Measurements from ENCODE around the gene RAB37. TPM values are rescaled to one million over a fixed set of nuclear protein-coding genes. Genes with fewer than 3 reads are reported as not detected.
A peak's percentile ranks its signal among the peaks of the same experiment; 100 is the strongest.

Gene RAB37
- total and polyA plus RNA-seq, 9 of the 15 experiments (the other 6 are each of a cell fraction or from before 2014, with no cell fraction given) = 0.03 to 0.27 (median 0.11) TPM; not detected in 4

- H3K36me3 ChIP-seq (ENCODE audit: control insufficient read depth, insufficient read depth, low read length) = peaks cover 12% of the 10 kb centered on the region; the same call in 2 of the 3 replicates
- WGBS (ENCODE audit: insufficient coverage, low coverage, missing lambda C conversion rate) = 86% methylated on average over 9 of the region's 9 CpGs
- ATAC-seq (no peak), FAIRE-seq (no peak), DNase-seq (ENCODE audit: extremely low read depth in 1 of 4, low spot score in 3 of 4) (no peak)
- H4K20me1 ChIP-seq (replicated peaks; ENCODE audit: control insufficient read depth, insufficient read depth, low read length) = peaks cover 31% of the 10 kb centered on the region; the same call in 1 of the 2 replicates
- H3K79me2 ChIP-seq (ENCODE audit: control insufficient read depth, insufficient read depth, low read length) = peaks cover 64% of the 10 kb centered on the region
- ChIA-PET CTCF (ENCODE audit: low intra/inter-chr PET ratio) (no interaction called here), POLR2A (interaction anchor here (0.8 to 2.7 kb wide), 4 partner anchors 9 to 18 kb away, joined by 3 to 22 read pairs (median 3); no protein-coding TSS in a partner anchor)
- no peaks in the 10 kb centered on the region for H3K9me3 ChIP-seq (replicated peaks; ENCODE audit: control insufficient read depth, insufficient read depth, low read depth, low read length)
- H3K4me3 ChIP-seq = no peak overlapping the region
- TF ChIP-seq, protein P1, sequence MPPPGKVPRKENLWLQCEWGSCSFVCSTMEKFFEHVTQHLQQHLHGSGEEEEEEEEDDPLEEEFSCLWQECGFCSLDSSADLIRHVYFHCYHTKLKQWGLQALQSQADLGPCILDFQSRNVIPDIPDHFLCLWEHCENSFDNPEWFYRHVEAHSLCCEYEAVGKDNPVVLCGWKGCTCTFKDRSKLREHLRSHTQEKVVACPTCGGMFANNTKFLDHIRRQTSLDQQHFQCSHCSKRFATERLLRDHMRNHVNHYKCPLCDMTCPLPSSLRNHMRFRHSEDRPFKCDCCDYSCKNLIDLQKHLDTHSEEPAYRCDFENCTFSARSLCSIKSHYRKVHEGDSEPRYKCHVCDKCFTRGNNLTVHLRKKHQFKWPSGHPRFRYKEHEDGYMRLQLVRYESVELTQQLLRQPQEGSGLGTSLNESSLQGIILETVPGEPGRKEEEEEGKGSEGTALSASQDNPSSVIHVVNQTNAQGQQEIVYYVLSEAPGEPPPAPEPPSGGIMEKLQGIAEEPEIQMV (tag; conservative IDR thresholded peaks at IDR 0.05; ENCODE audit: low read depth) = peak; percentile 81
- TF ChIP-seq, protein P2, sequence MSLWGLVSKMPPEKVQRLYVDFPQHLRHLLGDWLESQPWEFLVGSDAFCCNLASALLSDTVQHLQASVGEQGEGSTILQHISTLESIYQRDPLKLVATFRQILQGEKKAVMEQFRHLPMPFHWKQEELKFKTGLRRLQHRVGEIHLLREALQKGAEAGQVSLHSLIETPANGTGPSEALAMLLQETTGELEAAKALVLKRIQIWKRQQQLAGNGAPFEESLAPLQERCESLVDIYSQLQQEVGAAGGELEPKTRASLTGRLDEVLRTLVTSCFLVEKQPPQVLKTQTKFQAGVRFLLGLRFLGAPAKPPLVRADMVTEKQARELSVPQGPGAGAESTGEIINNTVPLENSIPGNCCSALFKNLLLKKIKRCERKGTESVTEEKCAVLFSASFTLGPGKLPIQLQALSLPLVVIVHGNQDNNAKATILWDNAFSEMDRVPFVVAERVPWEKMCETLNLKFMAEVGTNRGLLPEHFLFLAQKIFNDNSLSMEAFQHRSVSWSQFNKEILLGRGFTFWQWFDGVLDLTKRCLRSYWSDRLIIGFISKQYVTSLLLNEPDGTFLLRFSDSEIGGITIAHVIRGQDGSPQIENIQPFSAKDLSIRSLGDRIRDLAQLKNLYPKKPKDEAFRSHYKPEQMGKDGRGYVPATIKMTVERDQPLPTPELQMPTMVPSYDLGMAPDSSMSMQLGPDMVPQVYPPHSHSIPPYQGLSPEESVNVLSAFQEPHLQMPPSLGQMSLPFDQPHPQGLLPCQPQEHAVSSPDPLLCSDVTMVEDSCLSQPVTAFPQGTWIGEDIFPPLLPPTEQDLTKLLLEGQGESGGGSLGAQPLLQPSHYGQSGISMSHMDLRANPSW (CRISPR knock-in tag; IDR thresholded peaks at IDR 0.05) = no peak
- H3K4me2 ChIP-seq (ENCODE audit: insufficient read depth, low read length) = 0 out of 2 replicates have a peak overlapping the region, but pooled peaks have one; percentile 41
- no peaks in the 10 kb centered on the region for H3K27me3 ChIP-seq (ENCODE audit: control insufficient read depth in 2 of 2, insufficient read depth in 2 of 2, low read length in 2 of 2)
- no peak overlapping the region for H2AFZ ChIP-seq (ENCODE audit: low read depth, low read length)
- H3K9ac ChIP-seq (ENCODE audit: insufficient read depth in 1 of 2, low read depth in 2 of 2, low read length in 2 of 2) = peak overlapping the region in 1 of 2 experiments; percentile 87; a peak in 2 of 4 replicates
- intact Hi-C loops (cut with micrococcal nuclease) = no loop called here
- in situ Hi-C loops (cut with MboI) = no loop called here
- no TSS peak for BruUV-seq (replicated peaks)
- H3K4me1 ChIP-seq (replicated peaks in 1 of 2; ENCODE audit: control insufficient read depth in 2 of 2, insufficient read depth in 2 of 2, low read length in 2 of 2) = peaks cover 37 to 76% of the 10 kb centered on the region in 2 experiments
- peaks cover 27% of the 10 kb centered on the region for H3K9me1 ChIP-seq (ENCODE audit: control insufficient read depth, insufficient read depth, low read length)
- peak overlapping the region; percentile 61; the same call in 2 of the 3 replicates for H3K27ac ChIP-seq (ENCODE audit: extremely low read depth, low read depth, low read length)
Measured at GRCh38 chr17:74759243-74759801, 22.3 kb downstream of the RAB37 start.

Data from K562 (cell line).